Muscle layer of duodenum (tissue), 2 donors: Measurements from ENCODE around the gene ZNF423.

Experiments used
- H3K27ac ChIP-seq: one replicate; pipeline ENCODE4 v1.7.0; 2013; ENCODE audit warnings: mild to moderate bottlenecking, low read length
- H3K27me3 ChIP-seq: one replicate; pipeline ENCODE4 v1.7.0; 2013; ENCODE audit warnings: low read depth, mild to moderate bottlenecking, control low read depth, low read length
- H3K36me3 ChIP-seq, 2 donors: one replicate each; pipeline ENCODE4 v1.7.0; 2013; ENCODE audit warnings: low read length in 2 of 2, control low read depth in 1 of 2, mild to moderate bottlenecking in 1 of 2; ENCODE audit not compliant: insufficient read depth in 2 of 2, control insufficient read depth in 1 of 2
- H3K4me1 ChIP-seq, 2 donors: one replicate each; pipeline ENCODE4 v1.7.0; 2013; ENCODE audit warnings: low read length in 2 of 2, mild to moderate bottlenecking in 2 of 2, control low read depth in 1 of 2, moderate library complexity in 1 of 2; ENCODE audit not compliant: insufficient read depth in 2 of 2, control insufficient read depth in 1 of 2
- H3K4me3 ChIP-seq, 2 donors: one replicate each; pipeline ENCODE4 v1.7.0; 2013; ENCODE audit warnings: low read length in 2 of 2, low read depth in 1 of 2, mild to moderate bottlenecking in 1 of 2
- H3K9me3 ChIP-seq, 2 donors: one replicate each; pipeline ENCODE4 v1.7.0; 2013; ENCODE audit warnings: low read length in 2 of 2, control low read depth in 1 of 2, mild to moderate bottlenecking in 1 of 2; ENCODE audit not compliant: control insufficient read depth in 1 of 2
- donor health status: healthy.

The ZNF423 gene

DNA sequence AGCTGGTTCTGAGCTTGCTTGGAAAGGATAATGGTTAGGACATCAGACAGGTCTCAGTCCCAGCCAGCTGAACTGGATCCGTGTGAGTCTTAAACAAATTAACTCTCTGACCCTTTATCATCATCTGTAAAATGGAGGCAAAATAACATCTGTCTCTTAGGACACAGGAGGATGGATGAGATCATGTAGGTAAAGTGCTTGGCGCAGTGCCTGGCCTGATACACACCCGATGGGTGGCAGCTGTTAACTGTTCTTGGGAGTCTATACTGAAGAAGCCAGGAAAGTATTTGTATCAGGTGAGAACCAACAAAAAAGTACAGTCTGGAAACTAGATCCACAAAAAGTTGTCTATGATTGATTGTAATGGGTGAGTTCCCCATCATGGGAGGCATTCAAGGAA is 293.7 kb downstream of the ZNF423 start:
- Histone ChIP-seq H3K27me3 (no peaks in the 10 kb centered on the region), H3K9me3 (no peaks in the 10 kb centered on the region), H3K36me3 (no peaks in the 10 kb centered on the region), H3K4me1 (peaks cover 0 to 14% of the 10 kb centered on the region in 2 donors), H3K4me3 (no peak overlapping the region), H3K27ac (no peak overlapping the region)

GRCh38 chr16:49560004-49560830 is 295.7 kb downstream of the ZNF423 start:
- Histone ChIP-seq H3K27ac (no peak overlapping the region), H3K27me3 (no peaks in the 10 kb centered on the region), H3K4me1 (peaks cover 0 to 15% of the 10 kb centered on the region in 2 donors), H3K4me3 (no peak overlapping the region), H3K36me3 (no peaks in the 10 kb centered on the region), H3K9me3 (no peaks in the 10 kb centered on the region)

DNA sequence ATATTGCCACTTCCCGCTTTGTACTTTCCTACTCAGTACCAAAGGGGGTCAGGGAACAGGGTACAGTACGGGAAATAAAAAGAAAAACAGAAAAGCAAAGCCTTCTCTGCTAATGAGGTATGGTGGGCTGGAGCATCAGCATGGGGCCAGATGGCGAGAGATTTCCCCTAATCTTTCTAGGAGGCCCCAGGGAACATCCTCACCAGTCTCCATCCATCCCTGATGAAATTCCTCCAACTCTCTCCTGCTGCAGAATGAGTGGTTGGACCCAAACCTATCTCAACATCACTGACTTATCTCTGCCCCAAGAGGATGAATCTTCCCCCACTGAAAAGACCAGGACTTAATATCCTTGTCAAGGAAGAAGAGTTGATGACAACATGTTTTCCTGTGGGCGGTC is 296.7 kb downstream of the ZNF423 start:
- Histone ChIP-seq H3K36me3 (no peaks in the 10 kb centered on the region), H3K4me3 (no peak overlapping the region), H3K27ac (no peak overlapping the region), H3K4me1 (peaks cover 0 to 9% of the 10 kb centered on the region in 2 donors), H3K9me3 (no peaks in the 10 kb centered on the region), H3K27me3 (no peaks in the 10 kb centered on the region)

DNA sequence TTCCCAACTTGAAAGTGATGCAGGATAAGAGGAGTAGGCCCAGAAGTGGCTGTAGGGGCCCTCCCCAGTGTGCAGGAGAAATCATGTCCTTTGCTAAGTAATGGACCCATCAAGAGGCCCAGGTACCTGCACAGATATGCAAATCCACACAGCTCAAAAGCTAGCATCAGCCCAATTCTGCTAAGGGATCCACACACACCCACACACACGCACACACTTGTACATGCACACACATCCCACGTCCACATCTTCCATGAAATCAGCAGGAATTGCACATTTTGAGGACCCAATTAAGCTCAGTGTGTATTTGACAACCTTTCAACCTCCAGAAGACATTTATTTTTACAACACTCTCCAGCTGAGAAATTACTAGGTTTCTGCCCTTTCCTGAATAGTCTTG is 297.5 kb downstream of the ZNF423 start:
- Histone ChIP-seq H3K36me3 (no peaks in the 10 kb centered on the region), H3K27me3 (no peaks in the 10 kb centered on the region), H3K27ac (no peak overlapping the region), H3K4me1 (peaks cover 0 to 9% of the 10 kb centered on the region in 2 donors), H3K4me3 (no peak overlapping the region), H3K9me3 (no peaks in the 10 kb centered on the region)

DNA sequence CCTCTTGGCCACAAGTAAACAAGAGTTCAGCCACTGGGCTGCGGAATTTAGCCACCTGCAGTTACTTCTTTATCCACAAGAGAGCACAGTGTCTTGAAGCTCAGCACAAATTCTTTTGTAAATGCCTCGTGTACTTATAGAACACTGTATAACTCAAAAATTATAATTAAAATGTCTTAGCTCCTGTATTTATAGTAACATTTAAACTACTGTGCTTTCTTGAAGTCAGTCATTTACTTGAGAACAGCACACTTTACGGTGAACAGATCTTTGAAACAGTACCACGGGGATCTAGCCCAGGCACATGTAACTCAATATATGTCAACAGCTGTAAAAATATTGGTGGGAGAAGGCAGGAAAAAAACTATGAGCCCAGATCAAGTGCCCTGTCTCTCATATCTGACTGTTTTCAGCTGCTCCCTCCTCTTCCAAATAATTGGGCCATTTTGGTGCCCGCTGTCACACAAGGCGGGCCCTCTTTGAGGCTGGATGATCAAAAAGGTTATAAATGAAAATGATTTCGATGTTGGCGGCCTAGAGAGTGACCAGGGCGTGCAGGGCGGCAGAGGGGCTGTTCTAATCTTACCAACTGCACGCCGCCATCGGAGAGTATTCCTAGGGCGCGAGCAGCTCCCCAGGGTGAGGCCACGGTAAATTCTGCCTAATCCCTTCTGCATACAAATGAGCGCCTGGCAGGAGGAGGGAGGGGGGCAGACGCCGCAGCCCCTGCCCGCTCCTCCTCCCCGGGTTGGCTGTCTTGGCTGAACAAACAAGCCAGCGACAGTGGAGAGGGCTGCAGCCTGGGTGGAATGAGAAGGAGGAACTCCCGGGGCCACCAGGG is 299.1 kb downstream of the ZNF423 start:
- peaks cover 0 to 9% of the 10 kb centered on the region in 2 donors for H3K4me1 ChIP-seq
- H3K27ac ChIP-seq: no peak overlapping the region
- no peak overlapping the region for H3K4me3 ChIP-seq

GRCh38 chr16:49556249-49556605 is 299.7 kb downstream of the ZNF423 start:
- H3K27ac ChIP-seq: no peak overlapping the region
- no peaks in the 10 kb centered on the region for H3K27me3 ChIP-seq
- H3K4me1 ChIP-seq: peaks cover 0 to 9% of the 10 kb centered on the region in 2 donors
- no peak overlapping the region for H3K4me3 ChIP-seq
- no peaks in the 10 kb centered on the region for H3K9me3 ChIP-seq
- no peaks in the 10 kb centered on the region for H3K36me3 ChIP-seq

More for the DNA sequence above, 299.1 kb downstream of the ZNF423 start:
- no peaks in the 10 kb centered on the region for H3K36me3 ChIP-seq
- H3K27me3 ChIP-seq: no peaks in the 10 kb centered on the region
- H3K9me3 ChIP-seq: no peaks in the 10 kb centered on the region

GRCh38 chr16:49554681-49555080 is 301.2 kb downstream of the ZNF423 start:
- no peak overlapping the region for H3K4me3 ChIP-seq
- no peaks in the 10 kb centered on the region for H3K36me3 ChIP-seq
- peaks cover 0 to 5% of the 10 kb centered on the region in 2 donors for H3K4me1 ChIP-seq
- no peak overlapping the region for H3K27ac ChIP-seq
- no peaks in the 10 kb centered on the region for H3K27me3 ChIP-seq
- H3K9me3 ChIP-seq: no peaks in the 10 kb centered on the region

DNA sequence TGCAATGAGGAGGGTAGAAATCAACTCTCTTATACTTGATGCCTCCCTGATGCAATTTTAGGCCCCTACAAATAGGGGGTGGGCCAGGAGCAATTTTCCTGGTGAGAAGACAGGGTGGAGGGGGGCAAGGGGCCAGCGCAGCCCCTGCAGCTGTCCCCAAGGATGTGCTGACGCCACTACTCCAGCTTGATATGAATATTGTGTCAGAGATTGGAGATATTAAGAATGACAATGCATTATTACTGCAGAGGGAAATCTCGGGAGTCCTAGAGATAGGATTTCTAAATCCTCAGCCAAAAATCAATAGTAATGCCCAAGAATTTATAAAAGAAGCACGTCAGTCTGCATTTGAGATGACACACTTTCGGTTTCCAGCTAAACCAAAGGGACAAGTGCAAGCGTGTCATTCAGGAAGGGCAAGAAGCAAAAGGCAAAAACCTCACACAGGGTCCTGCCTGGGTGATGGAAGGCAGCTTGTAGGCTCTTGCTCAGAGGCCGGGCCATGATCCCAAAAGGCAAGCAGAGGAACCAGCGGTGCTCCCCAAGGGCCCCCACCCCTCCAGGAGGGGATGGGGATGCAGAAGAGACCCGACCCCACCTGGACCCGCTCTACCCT is 303.5 kb downstream of the ZNF423 start:
- Histone ChIP-seq H3K27ac (no peak overlapping the region), H3K4me1 (peaks cover 0 to 5% of the 10 kb centered on the region in 2 donors), H3K9me3 (no peaks in the 10 kb centered on the region), H3K4me3 (no peak overlapping the region), H3K27me3 (no peaks in the 10 kb centered on the region), H3K36me3 (no peaks in the 10 kb centered on the region)

GRCh38 chr16:49550666-49551065 is 305.2 kb downstream of the ZNF423 start:
- no peaks in the 10 kb centered on the region for H3K4me1 ChIP-seq

DNA sequence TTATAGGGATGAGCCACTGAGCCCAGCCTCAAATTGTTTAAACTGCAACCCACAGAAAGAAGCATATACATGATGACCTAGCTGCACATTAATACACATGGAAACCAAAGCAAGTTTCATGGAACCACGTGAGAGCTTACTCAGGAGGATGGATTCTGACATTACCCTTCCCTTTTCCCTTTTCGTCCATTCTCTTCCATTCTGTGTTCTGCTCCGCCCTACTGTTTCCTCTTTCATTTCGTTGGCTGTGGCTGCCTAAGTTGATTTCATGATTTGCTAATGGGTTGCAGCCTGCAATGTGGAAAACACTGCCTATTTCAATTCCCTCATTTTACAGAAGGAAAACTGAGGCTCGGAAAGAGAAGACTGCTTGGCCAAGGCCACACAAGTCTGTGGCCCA is 305.8 kb downstream of the ZNF423 start:
- H3K27ac ChIP-seq: no peak overlapping the region
- no peak overlapping the region for H3K4me3 ChIP-seq
- H3K36me3 ChIP-seq: no peaks in the 10 kb centered on the region
- H3K4me1 ChIP-seq: no peaks in the 10 kb centered on the region
- no peaks in the 10 kb centered on the region for H3K9me3 ChIP-seq
- H3K27me3 ChIP-seq: no peaks in the 10 kb centered on the region

More at GRCh38 chr16:49550666-49551065, 305.2 kb downstream of the ZNF423 start:
- H3K4me3 ChIP-seq: no peak overlapping the region
- H3K36me3 ChIP-seq: no peaks in the 10 kb centered on the region
- H3K27ac ChIP-seq: no peak overlapping the region
- no peaks in the 10 kb centered on the region for H3K27me3 ChIP-seq
- no peaks in the 10 kb centered on the region for H3K9me3 ChIP-seq

- Histone ChIP-seq H3K9me3 (no peaks in the 10 kb centered on the region), H3K27ac (no peak overlapping the region), H3K4me1 (peaks cover 0 to under 1% of the 10 kb centered on the region in 2 donors), H3K36me3 (no peaks in the 10 kb centered on the region), H3K27me3 (no peaks in the 10 kb centered on the region), H3K4me3 (no peak overlapping the region)
Observed at GRCh38 chr16:49548325-49548970, 307.5 kb downstream of the ZNF423 start.
